GM19238 (cell line): ENCODE data around the gene NRG2.

Experiments used
- DNase-seq: peaks from one replicate; pipeline ENCODE4 v3.0.0; 2011; ENCODE audit warnings: low spot score; ENCODE audit not compliant: insufficient read length

Gene NRG2

DNA sequence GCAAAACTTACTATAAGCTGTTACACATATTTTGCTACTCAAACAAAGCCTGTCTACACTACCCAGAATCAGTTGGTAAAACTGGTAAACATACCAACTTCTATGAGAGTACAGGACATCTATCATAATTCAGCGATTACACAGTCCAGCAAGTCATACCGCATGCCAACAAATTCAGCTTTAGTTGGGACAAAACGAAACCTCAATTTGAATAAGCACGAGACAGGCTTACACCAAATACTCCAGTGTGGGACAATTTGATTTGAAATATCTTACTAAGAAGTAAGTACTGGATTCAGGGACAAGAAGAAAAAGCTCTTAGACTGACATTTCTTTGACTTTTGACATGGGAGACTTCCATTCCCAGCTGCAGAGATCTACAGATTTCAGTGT lies 2.0 kb downstream of the NRG2 start:
- no peak for DNase-seq

DNA sequence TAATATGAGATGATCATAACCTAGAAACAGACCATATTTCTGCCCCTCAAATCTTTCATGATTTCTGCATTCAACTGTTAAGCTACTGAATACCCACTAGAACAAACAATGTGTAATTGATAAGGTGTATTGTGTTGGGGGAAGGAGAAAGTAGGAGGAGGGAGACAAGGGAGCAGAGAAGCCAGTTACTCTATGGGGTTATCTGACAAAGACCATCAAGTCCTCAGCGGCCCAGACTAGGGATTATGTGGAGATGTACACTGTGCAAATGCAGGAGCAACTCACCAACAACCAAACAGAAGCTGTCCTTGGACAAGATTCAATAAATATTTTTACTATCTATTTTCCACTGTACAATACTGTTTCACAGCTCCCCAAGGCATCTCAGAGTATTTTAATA lies 2.7 kb downstream of the NRG2 start:
- no peak for DNase-seq

DNA sequence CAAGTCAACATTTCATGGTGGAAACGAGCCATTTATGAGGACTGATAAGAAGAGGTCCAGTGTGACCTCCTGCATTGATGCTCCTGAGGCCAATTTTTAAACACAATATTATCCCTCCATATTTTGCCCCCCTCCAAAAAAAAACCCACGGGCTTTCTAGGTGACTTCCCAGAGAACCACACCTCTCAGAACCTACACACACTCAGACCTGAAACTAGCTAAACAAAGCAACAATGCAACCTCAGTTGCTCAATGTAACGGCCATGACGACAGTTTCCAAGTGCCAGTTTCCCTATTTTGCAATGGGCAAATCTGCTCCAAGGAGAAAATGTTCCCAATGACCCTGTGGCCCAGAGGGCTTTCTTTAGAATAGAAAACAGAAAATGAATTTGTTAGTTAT lies 3.5 kb downstream of the NRG2 start:
- no peak for DNase-seq

DNA sequence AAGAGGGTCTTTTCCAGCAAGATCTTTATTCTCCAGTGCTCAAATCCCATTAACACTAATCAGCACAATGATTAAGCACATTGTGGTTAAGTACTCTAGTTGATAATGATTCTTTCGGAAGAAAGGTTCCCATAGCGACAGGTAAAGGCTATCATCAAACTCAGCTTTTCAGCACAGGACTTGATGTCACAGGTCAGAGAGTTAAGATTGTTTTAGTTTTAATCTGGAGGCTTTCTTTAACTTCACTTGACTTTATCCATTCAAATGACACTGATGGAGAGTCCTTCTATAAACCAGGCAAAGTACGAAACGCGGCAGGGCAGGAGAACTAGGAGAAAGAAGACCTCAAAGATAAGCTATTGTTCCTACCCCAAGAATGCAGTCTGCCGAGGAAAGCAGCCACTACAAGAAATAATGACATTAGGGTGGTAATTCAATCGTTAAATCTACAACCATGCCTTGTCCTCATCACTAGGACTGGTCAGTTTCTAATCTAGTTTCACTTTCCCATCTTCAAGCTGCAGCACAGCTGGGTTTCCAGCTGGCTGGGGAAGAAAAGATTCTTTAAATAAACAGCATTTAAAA lies 4.6 kb downstream of the NRG2 start:
- DNase-seq = no peak

DNA sequence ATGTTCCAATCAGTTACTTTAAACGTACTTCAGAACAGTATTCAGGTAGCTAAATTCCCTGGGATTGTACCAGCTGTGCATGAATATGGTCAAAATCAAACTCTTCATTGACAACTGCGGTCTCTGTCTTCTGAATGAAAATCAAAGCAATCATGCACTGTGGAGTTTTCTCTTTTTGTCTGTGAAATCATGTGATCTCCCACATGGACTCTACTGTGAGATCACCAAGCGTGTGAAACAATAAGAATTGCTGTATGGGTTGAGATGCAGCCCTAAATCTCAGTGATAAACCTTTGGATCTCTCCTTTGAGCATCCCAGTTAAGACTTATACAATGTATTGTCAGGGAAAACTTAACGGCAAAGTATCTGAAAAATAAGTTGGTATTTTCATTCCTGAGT lies 6.1 kb downstream of the NRG2 start:
- DNase-seq = no peak

DNA sequence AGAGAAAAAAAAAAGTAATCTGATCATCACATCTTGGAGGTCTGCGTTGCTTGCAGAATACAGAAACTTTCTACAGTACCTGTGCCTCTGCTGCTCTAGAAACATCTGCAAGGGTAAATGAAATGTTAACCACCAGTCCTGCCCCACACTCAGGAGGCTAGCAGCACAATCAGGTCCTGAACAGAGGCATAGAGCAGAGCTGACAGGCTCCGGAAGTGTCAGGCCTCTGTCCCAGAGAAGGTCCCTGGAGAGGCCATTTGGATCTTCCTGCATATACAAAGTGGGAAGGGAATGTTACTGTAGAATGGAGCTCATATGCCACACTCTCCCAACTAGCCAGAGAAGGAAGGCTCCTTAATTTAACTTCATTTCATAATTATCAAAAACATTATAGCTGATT lies 7.2 kb downstream of the NRG2 start:
- no peak for DNase-seq

DNA sequence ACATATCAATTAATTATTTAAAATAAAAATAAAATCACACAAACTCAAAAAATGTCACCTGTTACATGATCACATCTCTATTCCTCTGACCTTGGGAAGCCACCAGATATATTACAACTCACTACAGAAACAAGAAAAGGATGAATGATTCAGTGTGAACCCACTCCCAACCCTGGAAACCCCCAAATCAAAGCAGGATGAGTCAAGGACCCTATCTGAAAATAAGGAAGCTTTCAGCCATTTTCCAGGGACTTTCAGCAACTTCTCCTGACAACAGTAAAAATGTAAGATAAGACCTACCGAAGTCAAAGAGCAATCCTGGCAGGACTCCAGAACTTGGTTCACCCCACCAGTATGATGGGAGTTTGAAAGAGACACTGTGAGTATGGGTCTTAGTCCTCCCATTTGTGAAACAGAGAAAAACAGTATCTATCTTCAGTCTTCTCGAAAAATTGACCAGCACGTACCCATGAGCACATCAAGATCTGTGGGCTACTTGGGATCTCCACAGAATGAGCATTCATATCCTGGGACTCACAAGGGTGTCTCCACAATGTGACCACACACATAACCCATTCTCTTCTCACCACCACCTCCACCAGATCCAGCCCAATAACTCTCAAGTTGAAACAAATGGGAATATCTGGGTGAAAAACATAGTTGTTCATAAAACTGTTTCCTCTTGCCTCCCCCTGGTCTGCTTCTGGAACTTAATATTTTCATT lies 9.9 kb downstream of the NRG2 start:
- DNase-seq = no peak

DNA sequence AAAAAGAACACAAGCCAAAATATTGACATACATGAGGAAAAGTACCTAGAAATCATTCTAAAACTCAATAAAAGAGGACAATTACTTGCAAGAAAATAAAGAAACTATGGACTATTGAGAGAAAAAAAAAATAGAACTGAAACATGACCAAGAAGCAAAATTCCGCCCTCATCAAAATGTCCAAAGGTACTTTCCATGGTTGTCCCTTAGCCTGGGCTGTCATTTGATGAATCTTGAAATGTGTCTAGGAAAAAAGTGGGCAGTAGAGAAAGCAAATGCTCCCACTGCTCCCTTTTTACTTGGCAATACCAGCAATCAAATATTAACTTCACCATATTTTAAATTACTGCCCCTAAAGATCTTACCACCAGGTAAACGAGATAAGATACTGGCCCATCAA lies 10.8 kb downstream of the NRG2 start:
- no peak for DNase-seq

DNA sequence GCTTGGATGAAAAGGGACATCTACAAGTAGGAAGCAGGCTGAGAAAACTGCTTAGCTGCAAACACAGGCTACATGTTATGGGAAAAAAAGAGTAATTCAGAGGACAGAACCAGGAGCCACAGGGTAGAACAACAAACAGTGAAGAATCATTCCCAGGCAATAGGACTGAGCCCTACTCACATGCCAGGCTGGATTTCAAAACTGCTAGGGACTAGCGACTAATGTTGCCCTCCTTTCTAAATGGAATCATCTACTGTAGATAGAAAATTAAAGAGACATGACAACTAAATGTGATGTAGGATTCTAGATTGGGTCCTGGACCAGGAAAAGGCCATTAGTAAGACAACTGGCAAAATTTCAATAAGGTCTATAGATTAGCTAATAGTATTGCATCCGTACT lies 15.3 kb downstream of the NRG2 start:
- no peak for DNase-seq

DNA sequence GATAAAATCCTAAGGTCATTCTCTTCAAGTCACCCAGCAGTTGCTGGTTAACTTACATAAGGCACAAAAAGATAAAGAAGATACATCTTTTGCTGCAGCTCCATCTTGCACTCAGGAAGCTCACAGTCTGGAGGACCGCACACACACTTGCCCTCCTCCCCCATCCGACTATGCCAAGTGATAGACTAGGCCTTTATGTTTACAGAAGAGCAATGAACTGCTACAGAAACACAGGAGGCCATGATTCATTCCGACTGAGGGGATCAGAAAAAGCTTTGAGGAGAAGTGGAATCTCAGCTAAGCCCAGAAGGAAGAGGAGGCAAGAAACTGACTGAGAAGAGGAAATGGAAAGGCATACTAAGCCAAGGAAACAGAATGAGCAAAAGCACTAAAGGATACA lies 17.4 kb downstream of the NRG2 start:
- no peak for DNase-seq

DNA sequence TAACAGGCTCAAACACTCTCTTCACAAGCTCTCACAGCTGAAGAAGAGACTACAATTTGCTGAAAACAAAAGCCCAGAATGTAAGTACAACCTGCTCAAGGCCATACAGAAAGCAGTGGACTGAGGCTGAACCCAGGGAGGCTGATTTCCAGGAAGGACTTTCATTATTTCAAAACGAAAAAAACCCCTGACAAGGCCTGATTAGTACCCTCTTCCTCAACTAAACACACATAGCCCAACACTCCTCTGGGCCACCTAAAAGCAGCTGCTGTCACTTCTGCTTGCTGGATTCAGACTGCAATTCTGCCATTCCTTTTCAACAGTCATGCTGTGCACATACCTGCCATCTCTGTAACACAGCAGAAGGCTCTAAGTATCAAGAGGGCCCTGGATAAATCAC lies 18.2 kb downstream of the NRG2 start:
- no peak for DNase-seq

DNA sequence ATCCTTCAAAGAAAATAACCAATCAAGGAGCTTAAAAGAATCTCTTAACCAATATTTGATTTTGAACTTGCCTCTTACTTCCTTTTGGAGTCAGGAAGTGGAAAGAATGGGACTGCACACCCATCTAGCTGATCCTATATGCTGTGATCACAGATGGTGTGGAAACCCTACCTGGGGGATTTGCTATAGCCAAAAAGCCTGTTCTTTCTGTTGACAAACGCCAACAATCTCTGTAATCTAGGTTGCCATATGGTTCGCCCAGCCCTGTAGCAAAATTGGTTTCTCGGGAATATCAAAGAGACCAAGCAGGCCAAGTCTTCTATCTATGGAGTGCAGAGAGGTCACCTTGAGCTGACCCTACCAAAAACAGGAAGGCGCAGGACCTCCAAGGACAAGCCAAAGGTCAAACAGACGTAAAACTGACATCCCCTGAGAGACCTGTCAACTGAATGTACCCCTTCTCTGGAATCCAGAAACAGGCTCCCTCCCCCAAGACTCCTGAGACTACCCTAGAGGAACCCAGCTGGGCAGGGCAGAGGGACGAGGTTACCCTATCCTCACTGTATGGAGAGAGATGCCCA lies 19.4 kb downstream of the NRG2 start:
- DNase-seq = no peak

DNA sequence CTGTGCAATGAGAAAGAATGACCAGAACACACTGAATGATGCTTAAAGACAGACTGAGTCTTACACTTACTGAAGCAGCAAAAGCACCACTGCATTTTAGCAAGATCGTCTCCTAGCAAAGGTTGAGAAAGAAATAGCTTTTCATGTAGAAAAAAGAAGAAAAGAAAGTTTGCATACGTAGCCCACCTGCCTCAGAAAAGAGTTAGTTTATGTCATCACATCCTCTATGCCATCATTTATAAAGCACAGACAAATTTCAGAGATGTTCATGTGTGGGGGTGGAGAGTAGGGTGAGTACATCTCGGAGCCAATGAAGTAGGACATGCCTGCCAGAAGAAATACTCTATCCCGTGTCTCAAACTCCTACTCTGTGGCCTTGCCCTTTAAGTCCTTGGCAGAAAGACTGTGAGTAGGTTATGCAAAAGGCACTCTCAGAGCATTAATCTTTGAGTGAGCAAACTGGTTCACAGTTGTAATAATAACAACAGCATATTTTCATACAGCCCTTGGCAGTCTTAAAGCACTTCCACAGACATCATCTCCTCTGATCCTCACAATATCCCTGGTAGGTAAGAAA lies 22.4 kb downstream of the NRG2 start:
- DNase-seq = no peak

DNA sequence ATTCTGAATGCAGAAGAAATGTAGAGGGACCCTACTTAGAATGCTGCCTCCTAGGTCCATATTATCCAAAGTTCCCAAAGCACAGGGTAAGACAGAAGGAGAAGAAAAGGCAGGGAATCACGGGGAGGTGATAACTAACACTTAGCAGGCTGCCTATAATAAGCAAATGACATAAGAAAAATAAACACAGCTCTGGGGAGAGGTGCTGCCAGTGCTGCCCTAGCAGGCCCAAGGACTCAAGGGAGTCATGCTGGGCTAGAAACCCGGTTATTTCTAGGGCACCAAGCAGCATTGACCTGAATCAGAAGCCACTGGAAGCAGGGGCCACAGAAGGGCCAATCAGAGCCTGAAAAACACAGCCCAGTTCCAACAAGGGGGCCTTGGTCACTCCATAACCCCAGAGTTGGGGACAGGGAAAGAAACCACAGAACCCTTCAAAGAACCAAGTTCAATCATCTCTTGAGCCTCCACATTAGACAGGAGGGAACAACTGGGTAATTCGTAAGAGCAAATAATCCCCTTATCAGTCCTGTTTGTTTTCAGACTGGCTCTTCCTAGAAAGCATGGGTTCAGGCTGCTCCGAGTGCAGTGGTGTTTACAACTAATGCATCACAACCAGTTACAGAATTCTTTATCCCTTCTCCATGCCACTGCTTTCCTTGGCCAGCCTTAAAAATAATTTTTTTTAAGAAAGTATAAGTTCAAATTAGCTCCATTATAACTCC lies 24.0 kb downstream of the NRG2 start:
- DNase-seq = no peak

DNA sequence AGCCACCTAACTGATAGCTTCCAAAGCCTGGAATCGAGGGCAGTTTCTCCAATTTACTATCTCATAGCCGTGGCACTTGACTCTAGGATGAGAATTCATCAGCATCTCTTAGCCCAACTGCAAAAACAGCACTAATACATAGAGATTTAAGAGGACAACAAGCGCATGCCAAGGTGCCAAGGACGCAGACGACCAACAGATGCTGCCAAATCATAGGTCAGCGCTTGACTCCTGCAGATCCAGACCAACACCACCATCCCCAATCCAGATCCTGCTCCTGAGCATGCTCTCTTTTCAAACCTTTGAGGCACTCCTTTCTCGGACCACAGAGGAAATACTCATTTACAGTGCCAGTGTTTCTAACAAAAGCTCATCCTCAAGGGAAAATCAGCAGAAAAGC lies 24.6 kb downstream of the NRG2 start:
- DNase-seq = no peak

DNA sequence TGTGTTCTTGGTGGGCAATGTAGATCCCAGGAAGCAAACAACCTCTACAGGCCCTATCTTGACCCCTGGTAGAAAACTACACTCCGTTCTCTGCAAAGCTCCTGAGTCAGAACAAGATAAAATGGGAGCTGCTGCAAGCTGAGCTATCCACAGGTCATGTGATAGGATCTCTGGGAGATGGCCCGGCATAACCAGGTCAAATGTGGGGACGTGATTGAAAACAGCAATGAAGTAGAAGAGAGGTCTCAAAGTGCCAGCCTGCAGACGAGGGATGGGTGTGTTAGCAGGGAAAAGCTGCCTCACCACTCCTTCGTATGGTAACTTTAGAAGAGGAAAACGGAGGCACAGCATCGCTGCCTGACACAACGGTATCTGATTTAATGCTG lies 25.0 kb downstream of the NRG2 start:
- DNase-seq = no peak

DNA sequence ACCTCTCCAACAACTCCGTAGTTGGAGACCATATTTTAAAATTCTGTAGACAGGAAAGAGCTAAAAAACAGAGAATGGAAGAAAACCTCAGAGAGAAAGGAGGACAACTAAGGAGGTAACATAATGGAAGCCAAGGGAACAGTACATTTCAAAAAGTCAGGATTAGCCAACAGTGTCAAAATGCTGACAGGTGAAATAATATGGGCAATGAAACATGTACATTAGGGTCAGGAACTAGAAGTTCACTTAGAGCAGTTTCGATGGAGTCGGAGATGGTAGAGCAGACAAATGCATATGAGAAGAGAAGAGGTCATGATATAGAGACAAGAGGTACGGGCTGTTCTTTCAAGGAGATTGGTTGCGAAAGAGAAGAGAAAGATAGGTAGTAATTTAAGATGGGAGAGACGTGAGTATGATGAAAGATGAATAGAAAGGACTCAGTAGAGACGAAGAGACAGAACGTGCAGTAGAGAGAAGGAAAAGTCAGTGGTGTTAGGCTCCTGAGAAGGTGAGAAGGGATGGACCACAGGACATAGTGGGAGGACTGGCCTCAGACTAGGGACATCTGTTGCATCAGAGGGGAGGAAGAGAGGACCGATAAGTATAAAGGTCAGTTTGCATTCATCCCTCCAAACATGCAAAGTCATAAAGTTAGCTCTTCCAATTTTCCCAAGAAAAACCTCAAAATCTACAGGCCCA lies 25.6 kb downstream of the NRG2 start:
- no peak for DNase-seq

DNA sequence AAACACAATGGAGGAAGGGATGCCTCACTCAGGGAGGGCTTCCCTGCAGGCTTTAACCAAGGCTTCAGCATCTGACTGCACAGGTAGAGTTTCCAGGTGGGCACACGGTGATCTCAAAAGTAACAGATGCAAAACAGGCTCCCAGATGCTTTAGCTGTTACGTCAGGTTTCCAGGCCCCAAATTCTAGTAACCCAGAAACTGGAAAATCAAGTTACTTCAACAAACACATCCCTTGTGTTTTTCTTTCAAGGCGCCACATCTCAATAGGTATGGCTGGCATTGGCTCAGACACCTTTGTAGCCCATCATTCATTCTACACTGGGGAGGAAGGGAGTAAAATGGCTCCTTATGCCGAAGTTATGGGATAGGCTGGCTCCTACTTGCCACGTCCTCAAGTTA lies 27.4 kb downstream of the NRG2 start:
- DNase-seq = no peak

DNA sequence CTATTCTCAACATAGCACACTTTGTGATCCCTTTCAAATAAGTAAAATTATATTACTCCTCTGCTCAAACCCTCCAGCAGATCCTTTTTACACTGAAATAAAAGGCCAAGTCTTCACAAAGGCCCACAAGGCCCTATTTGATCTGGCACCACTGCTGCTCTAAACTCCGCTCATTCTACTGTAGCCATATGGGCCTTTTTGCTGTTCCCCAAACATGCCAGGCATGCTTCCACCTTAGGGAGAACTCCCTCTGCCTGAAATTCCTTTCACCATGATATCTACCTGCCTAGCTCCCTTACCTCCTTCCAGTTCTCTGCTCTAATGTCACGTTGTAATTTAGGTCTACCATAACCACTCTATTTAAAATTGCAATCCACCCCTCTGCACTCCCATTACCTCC lies 28.3 kb downstream of the NRG2 start:
- no peak for DNase-seq

DNA sequence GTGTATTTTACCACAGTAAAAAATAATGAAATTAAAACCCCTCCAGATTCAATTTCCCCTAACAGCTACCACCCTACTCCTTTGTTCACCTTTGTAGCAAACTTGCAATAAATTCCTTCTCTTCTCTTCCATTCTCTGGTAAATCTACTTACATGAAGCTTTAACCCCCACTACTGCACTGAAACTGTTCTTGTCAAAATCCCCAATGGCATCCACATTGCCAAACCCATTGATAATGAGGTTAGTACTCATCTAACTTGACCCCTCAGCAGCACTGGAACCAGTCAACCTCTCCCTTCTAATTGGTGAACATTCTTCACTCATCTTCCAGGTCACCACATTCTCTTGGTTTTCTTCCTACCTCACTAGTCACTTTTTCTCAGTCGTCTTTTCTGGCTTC lies 29.6 kb downstream of the NRG2 start:
- no peak for DNase-seq

DNA sequence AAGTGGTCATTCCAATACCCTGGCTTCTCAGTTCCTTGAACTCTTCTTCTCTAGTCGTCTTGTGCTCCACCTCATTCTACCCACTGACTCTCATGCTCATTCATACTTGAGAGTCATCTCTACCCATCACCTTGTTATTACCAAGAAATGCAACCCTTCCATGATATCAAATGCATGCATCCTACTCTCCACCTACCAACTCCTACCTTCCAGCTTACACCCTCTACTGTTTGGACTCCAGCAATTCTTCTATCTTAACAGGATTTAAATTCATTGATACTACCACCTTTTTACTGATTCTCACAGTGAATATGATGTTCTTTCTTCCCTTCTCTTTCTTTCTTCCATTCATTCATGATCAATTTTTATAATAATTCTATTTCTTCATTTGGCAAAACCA lies 30.7 kb downstream of the NRG2 start:
- no peak for DNase-seq
